ENCODE measurements around the gene ITPR1.
A peak's percentile ranks its signal among the peaks of the same experiment; 100 is the strongest.

Gene ITPR1

GRCh38 chr3:4797201-4797705 lies 304.1 kb downstream of the ITPR1 start:
- TF ChIP-seq, protein P1, sequence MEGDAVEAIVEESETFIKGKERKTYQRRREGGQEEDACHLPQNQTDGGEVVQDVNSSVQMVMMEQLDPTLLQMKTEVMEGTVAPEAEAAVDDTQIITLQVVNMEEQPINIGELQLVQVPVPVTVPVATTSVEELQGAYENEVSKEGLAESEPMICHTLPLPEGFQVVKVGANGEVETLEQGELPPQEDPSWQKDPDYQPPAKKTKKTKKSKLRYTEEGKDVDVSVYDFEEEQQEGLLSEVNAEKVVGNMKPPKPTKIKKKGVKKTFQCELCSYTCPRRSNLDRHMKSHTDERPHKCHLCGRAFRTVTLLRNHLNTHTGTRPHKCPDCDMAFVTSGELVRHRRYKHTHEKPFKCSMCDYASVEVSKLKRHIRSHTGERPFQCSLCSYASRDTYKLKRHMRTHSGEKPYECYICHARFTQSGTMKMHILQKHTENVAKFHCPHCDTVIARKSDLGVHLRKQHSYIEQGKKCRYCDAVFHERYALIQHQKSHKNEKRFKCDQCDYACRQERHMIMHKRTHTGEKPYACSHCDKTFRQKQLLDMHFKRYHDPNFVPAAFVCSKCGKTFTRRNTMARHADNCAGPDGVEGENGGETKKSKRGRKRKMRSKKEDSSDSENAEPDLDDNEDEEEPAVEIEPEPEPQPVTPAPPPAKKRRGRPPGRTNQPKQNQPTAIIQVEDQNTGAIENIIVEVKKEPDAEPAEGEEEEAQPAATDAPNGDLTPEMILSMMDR (IDR thresholded peaks at IDR 0.05), result no peak
- no peak for DNase-seq (ENCODE audit: low spot score)
- no peak overlapping the region for H3K27ac ChIP-seq
- H3K4me3 ChIP-seq, result no peak overlapping the region

GRCh38 chr3:4799266-4800256 lies 306.4 kb downstream of the ITPR1 start:
- Histone ChIP-seq H3K4me3 (no peak overlapping the region), H3K27ac (peak overlapping the region; percentile 25 to 48)
- TF ChIP-seq, protein P1 (IDR thresholded peaks at IDR 0.05), result no peak
- DNase-seq (ENCODE audit: low spot score), result no peak

DNA sequence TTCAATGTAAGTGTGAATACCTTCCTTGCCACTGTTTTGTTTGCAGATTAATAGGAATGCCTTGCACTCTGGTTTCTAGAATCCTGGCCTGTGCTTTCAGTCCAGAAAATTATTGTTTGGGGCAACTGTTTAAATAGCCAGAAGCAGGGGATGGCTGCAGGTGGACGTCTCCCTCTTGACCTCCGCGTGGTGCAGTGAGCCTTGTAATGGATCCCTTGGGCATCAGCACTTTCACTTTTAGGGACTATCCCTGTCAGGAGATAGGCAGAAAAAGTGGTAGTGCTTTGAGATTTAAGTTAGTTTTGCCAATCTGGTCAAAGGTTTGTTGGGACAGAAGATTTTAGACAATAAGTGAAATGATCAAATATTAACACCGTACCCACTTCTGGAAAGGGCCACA lies 307.4 kb downstream of the ITPR1 start:
- no peak overlapping the region for H3K4me3 ChIP-seq
- TF ChIP-seq, protein P1 (IDR thresholded peaks at IDR 0.05), result no peak
- H3K27ac ChIP-seq, result no peak overlapping the region
- no peak for DNase-seq (ENCODE audit: low spot score)

DNA sequence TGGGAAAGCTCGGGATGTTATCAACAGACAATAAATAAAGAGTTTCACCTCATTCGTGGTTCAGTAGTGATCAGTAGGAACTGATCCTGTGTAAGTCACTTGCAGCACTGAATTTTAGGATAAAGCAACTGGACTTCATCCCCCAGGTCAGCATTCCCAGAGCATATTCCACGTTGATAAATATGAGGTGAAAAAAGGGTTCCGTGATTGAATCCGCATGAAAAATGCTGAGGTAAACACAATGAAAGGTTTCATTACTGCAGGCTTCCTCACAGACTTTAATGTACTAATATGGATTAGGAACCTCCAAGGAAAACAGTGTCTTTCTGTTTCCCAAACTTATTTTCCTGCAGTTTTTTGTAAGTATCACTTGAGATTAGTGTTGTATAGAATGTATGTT lies 308.7 kb downstream of the ITPR1 start:
- Histone ChIP-seq H3K4me3 (no peak overlapping the region), H3K27ac (no peak overlapping the region)
- TF ChIP-seq, protein P1 (IDR thresholded peaks at IDR 0.05), result no peak
- DNase-seq (ENCODE audit: low spot score), result no peak

DNA sequence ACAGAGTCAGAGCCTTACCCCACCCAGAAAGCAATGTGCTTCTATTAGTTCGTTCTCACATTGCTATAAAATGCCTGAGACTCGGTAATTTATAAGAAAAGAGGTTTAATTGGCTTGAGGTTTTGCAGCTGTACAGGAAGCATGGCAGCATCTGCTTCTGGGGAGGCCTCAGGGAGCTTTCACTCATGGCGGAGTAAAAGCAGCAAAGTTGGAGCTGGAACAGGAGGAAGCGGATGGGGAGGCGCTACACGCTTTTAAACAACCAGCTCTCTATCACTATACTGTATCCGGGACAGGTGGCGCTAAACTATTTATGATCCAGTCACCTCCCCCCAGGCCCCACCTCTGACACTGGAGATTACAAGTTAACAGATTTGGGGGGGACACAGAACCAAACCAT lies 309.8 kb downstream of the ITPR1 start:
- Histone ChIP-seq H3K4me3 (no peak overlapping the region), H3K27ac (peak overlapping the region in 1 of 2 donors; percentile 6)
- TF ChIP-seq, protein P1 (IDR thresholded peaks at IDR 0.05), result no peak
- DNase-seq (ENCODE audit: low spot score), result no peak

DNA sequence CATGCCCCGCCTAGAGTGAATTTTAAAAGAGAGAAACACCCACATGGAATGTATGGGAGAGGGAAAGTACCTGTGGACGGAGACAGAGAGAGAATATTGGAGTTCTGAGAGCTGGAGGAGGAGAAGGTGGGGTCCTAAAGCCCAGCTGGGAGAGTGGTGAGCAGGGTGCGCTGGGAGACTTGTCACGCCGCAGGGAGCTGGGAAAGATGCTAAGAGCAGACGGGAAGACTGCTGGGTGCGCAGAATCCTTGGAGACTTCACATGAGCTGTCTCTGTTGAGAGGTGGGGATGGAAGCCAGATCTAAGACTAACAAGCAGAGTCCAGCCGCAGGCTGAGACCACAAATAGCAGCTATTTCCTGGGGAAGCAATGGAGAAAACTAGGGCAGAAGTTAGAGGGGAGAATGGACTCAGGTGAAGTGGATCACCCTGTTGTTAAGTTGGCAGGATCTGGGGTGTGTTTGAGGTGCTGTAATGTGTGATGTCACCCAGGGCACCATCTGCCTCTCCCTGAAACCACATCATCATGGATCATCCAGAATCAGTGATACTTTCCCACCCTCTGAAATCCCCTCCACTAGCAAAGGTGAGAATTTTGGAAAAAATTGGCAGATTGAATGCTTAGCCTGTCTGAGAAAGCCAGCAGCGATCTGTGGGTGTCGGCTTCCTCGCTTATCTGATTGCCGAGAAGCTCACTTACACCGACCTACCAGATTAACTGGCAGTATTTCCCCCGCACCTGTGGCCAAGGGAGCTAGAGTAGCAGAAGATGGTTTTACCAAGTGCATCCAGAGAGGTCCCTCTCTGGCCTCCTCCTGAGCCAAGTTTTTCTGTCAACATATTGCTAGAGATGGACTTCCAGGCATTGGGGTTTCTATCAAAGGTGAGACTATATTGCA lies 311.3 kb downstream of the ITPR1 start:
- no peak overlapping the region for H3K4me3 ChIP-seq
- TF ChIP-seq, protein P1 (IDR thresholded peaks at IDR 0.05), result no peak
- DNase-seq (ENCODE audit: low spot score), result no peak
- H3K27ac ChIP-seq, result peak overlapping the region; percentile 39 to 87
